Measurements from ENCODE around the gene G6PC1. TPM values are rescaled to one million over a fixed set of nuclear protein-coding genes. Genes with fewer than 3 reads are reported as not detected.

G6PC1 gene
- total RNA-seq, 1 donor from 2014 or later, result not detected

DNA sequence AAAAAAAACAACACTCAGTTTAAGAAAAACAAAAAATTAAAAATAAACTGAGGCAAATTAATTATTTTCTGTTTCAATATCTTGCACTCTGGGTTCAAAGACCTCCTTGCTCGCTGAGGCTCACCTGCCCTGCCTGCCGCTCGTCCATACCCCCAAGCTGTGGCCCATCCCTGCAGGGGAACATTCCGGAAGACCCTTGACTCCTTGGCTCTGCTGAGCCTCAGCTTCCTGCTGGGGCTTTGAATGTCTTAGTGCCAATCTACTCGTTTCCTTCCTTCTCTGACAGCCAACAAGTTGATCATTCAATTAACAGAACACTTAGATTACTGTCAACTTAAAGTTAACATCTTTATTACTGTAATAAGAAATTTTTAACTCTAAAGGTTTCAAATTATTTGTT is 24.3 kb downstream of the G6PC1 start:
- DNase-seq (ENCODE audit: low read depth) (no peak), FAIRE-seq (no peak)
- no peaks in the 10 kb centered on the region for H3K27me3 ChIP-seq (ENCODE audit: control insufficient read depth, insufficient read depth, low read length)
- TF ChIP-seq, protein P1, sequence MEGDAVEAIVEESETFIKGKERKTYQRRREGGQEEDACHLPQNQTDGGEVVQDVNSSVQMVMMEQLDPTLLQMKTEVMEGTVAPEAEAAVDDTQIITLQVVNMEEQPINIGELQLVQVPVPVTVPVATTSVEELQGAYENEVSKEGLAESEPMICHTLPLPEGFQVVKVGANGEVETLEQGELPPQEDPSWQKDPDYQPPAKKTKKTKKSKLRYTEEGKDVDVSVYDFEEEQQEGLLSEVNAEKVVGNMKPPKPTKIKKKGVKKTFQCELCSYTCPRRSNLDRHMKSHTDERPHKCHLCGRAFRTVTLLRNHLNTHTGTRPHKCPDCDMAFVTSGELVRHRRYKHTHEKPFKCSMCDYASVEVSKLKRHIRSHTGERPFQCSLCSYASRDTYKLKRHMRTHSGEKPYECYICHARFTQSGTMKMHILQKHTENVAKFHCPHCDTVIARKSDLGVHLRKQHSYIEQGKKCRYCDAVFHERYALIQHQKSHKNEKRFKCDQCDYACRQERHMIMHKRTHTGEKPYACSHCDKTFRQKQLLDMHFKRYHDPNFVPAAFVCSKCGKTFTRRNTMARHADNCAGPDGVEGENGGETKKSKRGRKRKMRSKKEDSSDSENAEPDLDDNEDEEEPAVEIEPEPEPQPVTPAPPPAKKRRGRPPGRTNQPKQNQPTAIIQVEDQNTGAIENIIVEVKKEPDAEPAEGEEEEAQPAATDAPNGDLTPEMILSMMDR (IDR thresholded peaks at IDR 0.05; ENCODE audit: insufficient read depth, low read length, severe bottlenecking), result no peak
- H3K36me3 ChIP-seq (ENCODE audit: control insufficient read depth, insufficient read depth, low read length), result no peaks in the 10 kb centered on the region
- no peak overlapping the region for H3K4me3 ChIP-seq (ENCODE audit: low read depth, low read length)

DNA sequence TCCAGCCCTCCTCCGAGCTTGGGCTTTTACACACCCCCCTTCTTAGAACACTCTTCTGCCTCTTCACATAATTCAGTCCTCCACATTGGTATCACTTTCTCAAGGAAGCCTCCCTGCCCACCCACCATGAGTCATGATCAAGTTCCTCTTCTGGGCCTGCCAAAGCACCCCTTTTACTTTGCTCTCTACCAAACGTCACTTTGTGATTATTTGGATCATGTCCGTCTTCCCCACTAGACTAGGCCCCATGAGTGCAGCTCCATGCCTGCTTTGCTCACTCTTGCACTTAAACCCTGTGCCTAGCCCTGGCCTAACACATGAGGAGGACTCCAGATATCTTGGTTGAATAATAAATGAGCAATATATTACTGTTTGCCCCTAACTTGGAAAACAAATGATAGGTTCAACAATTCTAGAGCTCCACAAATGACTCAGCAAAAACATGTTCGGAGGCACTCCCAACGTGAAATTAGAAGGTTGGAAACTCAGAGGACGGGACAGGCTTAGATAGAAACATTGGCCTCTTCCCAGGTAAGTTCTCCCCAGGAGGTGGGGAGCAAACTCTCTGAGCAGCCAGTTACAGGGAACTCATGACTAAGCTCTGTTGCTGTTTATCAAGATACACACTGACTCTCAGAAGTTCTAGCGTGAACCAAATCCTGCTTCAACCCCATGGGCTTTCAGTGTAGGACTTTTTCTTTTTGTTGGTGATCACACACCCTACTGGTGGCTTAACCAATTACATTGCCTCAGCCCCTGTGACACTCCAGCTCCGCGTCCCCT is 28.3 kb downstream of the G6PC1 start:
- DNase-seq (ENCODE audit: low read depth) (peak; percentile 86), FAIRE-seq (no peak)
- TF ChIP-seq, protein P1 (IDR thresholded peaks at IDR 0.05; ENCODE audit: insufficient read depth, low read length, severe bottlenecking), result peak; percentile 43
- Histone ChIP-seq H3K36me3 (ENCODE audit: control insufficient read depth, insufficient read depth, low read length) (no peaks in the 10 kb centered on the region), H3K4me3 (ENCODE audit: low read depth, low read length) (no peak overlapping the region), H3K27me3 (ENCODE audit: control insufficient read depth, insufficient read depth, low read length) (no peaks in the 10 kb centered on the region)

DNA sequence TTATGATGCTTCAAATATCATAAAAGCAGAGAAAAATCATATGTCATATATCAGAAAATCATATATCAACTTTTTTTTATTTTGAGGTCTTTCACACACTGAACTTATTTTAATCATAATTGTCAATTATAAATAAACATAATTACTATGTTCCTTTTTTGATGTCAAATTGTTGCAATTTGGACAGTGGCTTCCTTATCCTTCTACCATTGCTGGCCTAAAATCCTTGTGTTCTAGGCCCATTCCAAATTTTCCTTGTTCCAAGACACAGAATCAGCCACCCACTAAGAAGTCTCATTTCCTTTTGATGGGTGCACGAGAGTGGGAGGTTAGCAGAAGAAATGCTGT is 28.9 kb downstream of the G6PC1 start:
- H3K4me3 ChIP-seq (ENCODE audit: low read depth, low read length), result no peak overlapping the region
- TF ChIP-seq, protein P1 (IDR thresholded peaks at IDR 0.05; ENCODE audit: insufficient read depth, low read length, severe bottlenecking), result no peak

DNA sequence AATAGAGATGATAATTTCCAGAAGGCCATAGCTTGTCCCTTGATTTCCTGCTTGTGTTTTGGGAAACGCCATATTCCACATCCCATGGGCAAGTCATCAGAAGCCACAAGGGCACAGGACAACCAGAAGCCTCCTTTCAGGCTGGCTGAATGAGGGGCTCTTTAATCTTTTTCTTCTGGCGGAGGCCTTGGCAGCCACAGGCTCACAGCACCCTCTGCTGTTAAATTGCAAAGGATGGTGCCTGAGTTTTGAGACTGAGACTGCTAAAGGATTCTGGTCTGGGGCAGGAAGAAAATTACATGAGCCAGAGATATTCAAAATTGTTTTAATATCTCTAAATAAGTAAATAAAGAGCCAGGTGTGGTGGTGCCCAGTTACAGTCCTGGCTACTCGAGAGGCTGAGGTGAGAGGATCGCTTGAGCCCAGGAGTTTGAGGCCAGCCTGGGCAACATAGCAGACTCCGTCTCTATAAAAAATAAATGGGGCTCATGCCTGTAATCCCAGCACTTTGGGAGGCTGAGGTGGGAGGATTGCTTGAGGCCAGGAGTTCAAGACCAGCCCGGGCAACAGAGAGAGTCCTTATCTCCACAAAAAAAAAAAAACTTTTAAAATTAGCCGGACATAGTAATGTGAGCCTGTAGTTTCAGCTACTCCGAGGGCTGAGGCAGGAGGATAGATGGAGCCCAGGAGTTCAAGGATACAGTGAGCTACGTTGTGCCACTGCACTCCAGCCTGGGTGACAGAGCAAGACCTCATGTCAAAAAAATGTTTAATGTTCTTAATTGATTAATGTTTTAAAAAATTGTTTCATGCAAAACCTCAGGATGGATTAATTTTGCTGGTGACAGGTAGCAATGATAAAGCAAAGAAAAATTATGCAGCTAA is 37.4 kb downstream of the G6PC1 start:
- FAIRE-seq (no peak), DNase-seq (ENCODE audit: low read depth) (peak; percentile 39)
- TF ChIP-seq, protein P1 (IDR thresholded peaks at IDR 0.05; ENCODE audit: insufficient read depth, low read length, severe bottlenecking), result peak; percentile 53

More for the DNA sequence above, 28.9 kb downstream of the G6PC1 start:
- no peaks in the 10 kb centered on the region for H3K27me3 ChIP-seq (ENCODE audit: control insufficient read depth, insufficient read depth, low read length)
- FAIRE-seq (no peak), DNase-seq (ENCODE audit: low read depth) (no peak)
- H3K36me3 ChIP-seq (ENCODE audit: control insufficient read depth, insufficient read depth, low read length), result no peaks in the 10 kb centered on the region

DNA sequence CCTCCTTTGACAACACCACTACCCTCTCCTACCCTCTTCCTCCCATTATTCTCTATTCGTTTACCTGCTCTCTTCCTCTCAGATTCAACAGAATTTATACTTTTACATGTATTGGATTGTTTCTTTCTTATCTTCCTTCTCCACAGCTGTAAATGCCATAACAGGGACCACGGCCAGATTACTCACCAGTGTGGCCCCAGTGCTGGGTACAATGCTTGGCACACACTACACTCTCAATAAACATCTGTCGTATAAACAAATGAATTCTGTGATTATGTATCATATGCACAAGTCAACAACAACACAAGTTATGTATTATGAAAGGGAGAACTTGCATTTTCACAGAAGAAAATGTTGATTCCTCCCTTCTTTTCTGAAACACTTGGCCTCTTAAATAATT is 43.6 kb downstream of the G6PC1 start:
- DNase-seq (ENCODE audit: low read depth), result no peak
- TF ChIP-seq, protein P1 (IDR thresholded peaks at IDR 0.05; ENCODE audit: insufficient read depth, low read length, severe bottlenecking), result no peak
- Histone ChIP-seq H3K27me3 (ENCODE audit: control insufficient read depth, insufficient read depth, low read length) (no peaks in the 10 kb centered on the region), H3K4me3 (ENCODE audit: low read depth, low read length) (no peak overlapping the region), H3K36me3 (ENCODE audit: control insufficient read depth, insufficient read depth, low read length) (no peaks in the 10 kb centered on the region)
- FAIRE-seq, result no peak

More for the DNA sequence above, 37.4 kb downstream of the G6PC1 start:
- Histone ChIP-seq H3K4me3 (ENCODE audit: low read depth, low read length) (no peak overlapping the region), H3K27me3 (ENCODE audit: control insufficient read depth, insufficient read depth, low read length) (no peaks in the 10 kb centered on the region), H3K36me3 (ENCODE audit: control insufficient read depth, insufficient read depth, low read length) (no peaks in the 10 kb centered on the region)
